HG02981 (cell line): Measurements from ENCODE around the gene TMEM259.

Source experiments
- ATAC-seq: cut with Tn5 transposase; IDR thresholded peaks from one replicate; pipeline ENCODE4 v1.9.1; 2021; ENCODE audit warnings: mild to moderate bottlenecking, moderate library complexity; ENCODE audit not compliant: unreplicated experiment

The TMEM259 gene

GRCh38 chr19:1004803-1005664, 15.9 kb downstream of the TMEM259 start:
- no peak for ATAC-seq

GRCh38 chr19:1004204-1004802, 16.6 kb downstream of the TMEM259 start:
- no peak for ATAC-seq

GRCh38 chr19:1003283-1003682, 17.6 kb downstream of the TMEM259 start:
- ATAC-seq, result no peak

- no peak for ATAC-seq
Observed at GRCh38 chr19:1002600-1002999, 18.3 kb downstream of the TMEM259 start.

GRCh38 chr19:1001538-1002166, 19.3 kb downstream of the TMEM259 start:
- no peak for ATAC-seq

- ATAC-seq, result no peak
Observed at GRCh38 chr19:1000591-1001537, 20.1 kb downstream of the TMEM259 start.

- ATAC-seq, result no peak
Observed at GRCh38 chr19:1000095-1000494, 20.8 kb downstream of the TMEM259 start, which contains the start of gene GRIN3B. TSS of gene GRIN3B (plus strand) at chr19:1000419. CDS start at chr19:1000438, 19 bp downstream.

- no peak for ATAC-seq
Observed at GRCh38 chr19:999379-999719, 21.6 kb downstream of the TMEM259 start.

- ATAC-seq, result no peak
Observed at GRCh38 chr19:998064-998463, 22.9 kb downstream of the TMEM259 start.

- ATAC-seq, result no peak
Observed at GRCh38 chr19:996051-996838, 24.7 kb downstream of the TMEM259 start.

- no peak for ATAC-seq
Observed at GRCh38 chr19:995051-995827, 25.7 kb downstream of the TMEM259 start.

- ATAC-seq, result no peak
Observed at GRCh38 chr19:994516-994915, 26.4 kb downstream of the TMEM259 start.

- ATAC-seq, result no peak
Observed at GRCh38 chr19:993831-994393, 27.0 kb downstream of the TMEM259 start.

GRCh38 chr19:993361-993830, 27.5 kb downstream of the TMEM259 start:
- no peak for ATAC-seq

GRCh38 chr19:992670-993055, 28.3 kb downstream of the TMEM259 start:
- ATAC-seq, result no peak

GRCh38 chr19:991932-992669, 28.8 kb downstream of the TMEM259 start:
- no peak for ATAC-seq

- no peak for ATAC-seq
Observed at GRCh38 chr19:991174-991931, 29.6 kb downstream of the TMEM259 start.
